NOMO-1 treated with DMSO at 0.1 percent for 48 hours (cell line): ENCODE data around the gene NRIP2.
"Not testable (repeated sequence)": the region's sequence is repeated elsewhere in the genome, so short reads cannot be mapped to it uniquely, and the experiment has no call there.

Experiments used
- DNase-seq: peaks from one replicate; lab custom pipeline; 2025; ENCODE audit not compliant: unreplicated experiment; lab: John Stamatoyannopoulos, UW

Gene NRIP2, protein sequence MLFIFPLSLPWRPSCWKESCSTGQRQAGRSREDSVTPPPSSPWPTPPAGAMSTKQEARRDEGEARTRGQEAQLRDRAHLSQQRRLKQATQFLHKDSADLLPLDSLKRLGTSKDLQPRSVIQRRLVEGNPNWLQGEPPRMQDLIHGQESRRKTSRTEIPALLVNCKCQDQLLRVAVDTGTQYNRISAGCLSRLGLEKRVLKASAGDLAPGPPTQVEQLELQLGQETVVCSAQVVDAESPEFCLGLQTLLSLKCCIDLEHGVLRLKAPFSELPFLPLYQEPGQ

DNA sequence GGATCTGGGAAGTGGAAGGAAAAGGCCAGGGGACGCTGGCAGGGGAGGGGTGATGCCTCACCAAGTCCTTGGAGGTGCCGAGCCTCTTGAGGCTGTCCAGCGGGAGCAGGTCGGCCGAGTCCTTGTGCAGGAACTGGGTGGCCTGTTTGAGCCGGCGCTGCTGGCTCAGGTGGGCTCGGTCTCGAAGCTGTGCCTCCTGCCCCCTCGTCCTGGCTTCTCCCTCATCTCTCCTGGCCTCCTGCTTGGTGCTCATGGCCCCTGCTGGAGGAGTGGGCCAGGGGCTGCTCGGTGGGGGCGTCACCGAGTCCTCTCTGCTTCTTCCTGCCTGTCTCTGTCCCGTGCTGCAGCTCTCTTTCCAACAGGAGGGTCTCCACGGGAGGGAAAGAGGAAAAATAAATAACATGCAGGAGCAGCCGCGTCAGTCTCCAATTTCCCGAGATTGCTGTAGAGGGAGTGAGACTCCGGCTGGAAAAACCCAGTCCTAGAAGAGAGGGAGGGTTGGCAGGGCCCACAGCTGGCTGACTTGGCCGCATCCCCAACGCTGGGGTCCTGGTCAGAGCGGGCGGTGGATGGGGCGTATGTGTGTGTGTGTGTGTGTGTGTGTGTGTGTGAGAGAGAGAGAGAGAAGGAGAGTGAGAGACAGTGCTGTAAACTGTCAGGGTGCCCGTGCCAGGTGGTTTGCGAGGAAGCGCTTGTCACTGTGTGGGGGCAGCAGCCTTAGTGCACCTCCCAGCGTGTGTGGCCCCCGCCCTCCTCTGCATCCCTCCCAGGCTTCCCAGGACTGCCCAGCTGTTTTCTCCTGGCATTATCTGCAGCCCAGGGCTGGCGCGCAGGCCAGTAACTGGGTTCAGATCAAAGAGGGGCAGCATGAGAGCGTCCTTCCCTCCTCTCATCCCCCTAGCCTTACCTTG lies at the start of gene NRIP2:
TSS of gene NRIP2 (minus strand) at position 455 of the 911 bp plus-strand sequence. CDS start at position 403, 52 bp downstream.
- no peak for DNase-seq

GRCh38 chr12:2879853-2880252 lies 45.0 kb upstream of the NRIP2 start:
- no peak for DNase-seq

- DNase-seq: peak; percentile 96
Measured at GRCh38 chr12:2877953-2878732, 43.3 kb upstream of the NRIP2 start.

DNA sequence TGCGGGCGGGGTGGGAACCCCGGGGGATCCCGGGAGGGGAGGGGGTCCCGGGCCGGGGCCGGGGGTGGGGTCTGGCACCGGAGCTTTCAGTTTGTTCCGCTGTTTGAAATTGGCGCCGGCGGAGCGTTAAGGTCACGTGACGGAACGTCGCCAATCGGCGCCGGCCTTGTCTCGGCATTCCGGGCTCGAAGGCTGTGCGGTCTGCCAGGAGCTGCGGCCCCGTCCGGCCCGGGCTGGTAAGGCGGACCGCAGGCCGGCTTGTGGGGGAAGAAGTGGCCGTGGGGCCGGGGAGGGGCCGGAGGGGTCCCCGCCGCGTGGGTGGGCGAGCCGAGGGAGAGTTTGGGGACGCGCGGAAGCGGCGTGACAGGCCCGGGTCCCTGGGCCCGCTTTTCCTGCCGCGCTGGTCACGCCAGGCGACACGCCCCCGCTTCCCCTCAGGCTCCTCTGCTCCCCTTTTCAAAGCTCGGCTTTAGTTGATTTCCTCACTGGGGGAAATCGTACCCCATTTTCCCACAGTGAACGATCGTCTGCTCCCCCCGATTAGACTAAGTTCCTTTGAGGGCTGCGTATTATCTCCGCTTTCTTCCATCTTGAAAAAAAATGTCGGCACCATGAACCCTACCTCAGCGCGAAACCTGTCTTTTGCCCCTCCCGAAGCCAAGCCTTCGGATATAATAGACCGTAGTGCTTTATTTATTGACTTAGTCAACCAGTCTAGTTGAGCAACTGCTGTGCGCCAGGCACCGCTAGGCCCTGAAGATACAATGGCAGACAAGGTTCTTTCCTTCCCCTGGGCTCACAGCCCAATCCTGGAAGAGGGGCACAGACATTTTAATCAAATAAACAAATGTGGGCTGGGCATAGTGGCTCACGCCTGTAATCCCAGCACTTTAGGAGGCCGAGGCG lies 42.5 kb upstream of the NRIP2 start, which contains the start of the genes FOXM1 and RHNO1:
TSS of gene FOXM1 (minus strand) at position 128 of the 906 bp plus-strand sequence. CDS start 2,696 bp downstream, outside the sequence.
TSS of gene RHNO1 (plus strand) at position 177 of the 906 bp plus-strand sequence. CDS start 8,144 bp downstream, outside the sequence.
- peak; percentile 76 for DNase-seq

DNA sequence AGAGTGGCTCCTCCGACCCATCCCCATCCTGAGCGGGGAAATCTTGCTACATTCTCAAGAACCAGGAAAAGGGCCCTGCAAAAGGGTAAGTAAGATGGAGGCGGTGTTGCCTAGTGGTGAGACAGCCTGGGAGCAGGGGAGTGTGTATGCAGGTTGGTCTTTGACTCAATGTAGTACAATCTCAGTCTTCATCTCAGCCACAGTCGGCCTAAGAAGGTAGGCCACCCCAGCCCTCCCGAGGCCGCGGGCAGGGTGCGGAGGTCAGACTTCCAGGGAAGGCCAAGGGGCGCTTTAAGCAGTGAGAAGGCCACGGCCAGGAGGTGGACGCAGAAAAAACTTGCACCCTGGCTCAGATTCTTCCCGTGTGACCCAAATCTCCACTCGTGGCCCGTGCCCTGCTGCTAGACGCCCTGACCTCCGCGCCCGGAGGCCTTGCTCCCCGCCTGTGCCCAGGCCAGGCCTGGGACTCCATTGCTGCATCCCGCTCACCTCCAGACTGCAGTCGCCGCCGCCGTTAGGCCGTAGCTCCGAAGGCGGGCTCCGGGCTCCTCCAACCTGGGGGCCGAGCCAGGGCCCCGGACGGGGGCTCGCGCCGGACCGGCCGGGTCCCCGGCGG lies 41.7 kb upstream of the NRIP2 start:
- DNase-seq: peak; percentile 42

DNA sequence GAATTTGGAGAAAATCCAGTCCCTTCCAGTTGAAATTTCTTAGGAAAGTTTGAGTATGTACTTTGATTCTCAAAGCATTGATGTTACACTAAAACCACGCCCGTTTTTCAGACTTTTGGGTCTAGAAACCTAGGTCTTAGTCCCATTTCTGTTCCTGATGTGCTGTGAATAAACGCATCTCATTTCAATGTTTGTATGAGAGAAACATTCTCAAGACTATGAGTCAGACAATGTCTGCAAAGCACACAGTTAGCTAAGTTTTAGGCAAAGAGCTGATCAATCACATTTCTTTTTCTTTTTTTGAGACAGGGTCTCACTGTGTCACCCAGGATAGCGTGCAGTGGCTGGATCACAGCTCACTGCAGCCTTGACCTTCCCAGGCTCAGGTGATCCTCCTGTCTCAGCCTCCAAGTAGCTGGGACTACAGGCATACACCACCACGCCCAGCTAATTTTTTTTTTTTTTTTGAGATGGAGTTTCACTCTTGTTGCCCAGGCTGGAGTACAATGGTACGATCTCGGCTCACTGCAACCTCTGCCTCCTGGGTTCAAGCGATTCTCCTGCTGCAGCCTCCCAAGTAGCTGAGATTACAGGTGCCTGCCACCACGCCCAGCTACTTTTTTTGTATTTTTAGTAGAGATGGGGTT lies 34.3 kb upstream of the NRIP2 start:
- not testable (repeated sequence) for DNase-seq

GRCh38 chr12:2864198-2864597 lies 29.4 kb upstream of the NRIP2 start:
- DNase-seq: no peak

DNA sequence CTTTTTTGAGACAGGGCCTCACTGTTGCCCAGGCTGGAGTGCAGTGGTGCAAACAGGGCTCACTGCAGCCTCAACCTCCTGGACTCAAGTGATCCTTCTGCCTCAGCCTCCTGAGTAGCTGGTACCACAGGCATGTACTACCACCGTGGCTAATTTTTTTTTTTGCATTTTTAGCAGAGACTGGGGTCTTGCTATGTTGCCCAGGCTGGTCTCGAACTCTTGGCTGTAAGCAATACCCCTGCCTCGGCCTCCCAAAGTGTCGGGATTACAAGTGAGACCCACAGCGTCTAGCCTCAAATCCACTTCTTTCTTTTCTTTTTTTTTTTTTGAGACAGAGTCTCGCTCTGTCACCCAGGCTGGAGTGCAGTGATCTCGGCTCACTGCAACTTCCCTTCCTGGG lies 28.6 kb upstream of the NRIP2 start:
- not testable (repeated sequence) for DNase-seq

- no peak for DNase-seq
Measured at GRCh38 chr12:2862876-2863275, 28.0 kb upstream of the NRIP2 start.

- no peak for DNase-seq
Measured at GRCh38 chr12:2860170-2860569, 25.3 kb upstream of the NRIP2 start.

DNA sequence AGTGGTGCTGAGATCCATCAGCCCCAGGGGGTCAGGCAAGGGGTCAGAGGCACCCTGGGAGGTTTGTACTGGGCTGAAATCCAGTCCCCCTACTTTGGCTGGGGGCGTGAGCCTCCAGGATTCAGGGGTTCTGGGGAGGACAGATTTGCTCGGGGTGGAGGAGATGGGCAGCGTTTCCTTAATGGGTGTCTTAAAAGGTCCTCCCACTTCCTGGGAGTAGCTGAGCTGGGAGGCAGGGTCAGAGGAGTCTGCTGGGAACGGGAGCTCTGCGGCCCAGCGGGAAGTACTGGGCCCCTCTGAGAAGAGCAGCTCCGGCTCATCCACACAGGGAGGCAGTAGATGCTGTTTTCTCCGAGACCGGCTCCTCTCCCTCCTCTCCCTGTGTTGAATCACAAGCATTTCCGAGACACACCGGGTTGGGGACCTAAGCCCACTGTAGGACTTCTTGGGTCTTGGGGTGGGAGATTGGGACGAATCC lies 24.1 kb upstream of the NRIP2 start:
- no peak for DNase-seq

- no peak for DNase-seq
Measured at GRCh38 chr12:2858334-2858733, 23.5 kb upstream of the NRIP2 start.

DNA sequence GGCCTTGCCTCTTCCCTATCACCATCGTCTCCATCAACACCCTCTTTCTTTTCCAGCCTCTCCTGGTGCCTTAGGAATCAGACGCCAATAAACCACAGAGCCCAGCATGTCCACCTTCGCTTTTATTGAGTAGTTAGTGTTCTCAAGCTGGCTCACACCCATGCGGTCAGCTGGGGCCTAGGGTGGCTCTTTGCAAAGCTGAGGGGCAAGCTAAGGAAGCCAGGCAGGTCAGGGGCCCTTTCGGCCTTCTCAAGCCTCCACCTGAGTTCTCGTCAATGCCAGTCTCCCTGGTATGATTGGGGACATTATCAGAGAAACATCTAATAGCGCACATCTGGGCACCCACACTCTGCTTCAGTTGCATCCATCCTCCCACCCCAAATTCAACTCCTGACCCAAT lies 22.7 kb upstream of the NRIP2 start:
- no peak for DNase-seq

- no peak for DNase-seq
Measured at GRCh38 chr12:2857021-2857431, 22.2 kb upstream of the NRIP2 start, which contains the start of gene TEX52. Gene TEX52, minus strand, starts transcription at chr12:2857039. Its CDS starts 13 bp downstream, at chr12:2857026.

- DNase-seq: no peak
Measured at GRCh38 chr12:2856051-2856450, 21.2 kb upstream of the NRIP2 start.

GRCh38 chr12:2855546-2855945 lies 20.7 kb upstream of the NRIP2 start:
- DNase-seq: no peak

DNA sequence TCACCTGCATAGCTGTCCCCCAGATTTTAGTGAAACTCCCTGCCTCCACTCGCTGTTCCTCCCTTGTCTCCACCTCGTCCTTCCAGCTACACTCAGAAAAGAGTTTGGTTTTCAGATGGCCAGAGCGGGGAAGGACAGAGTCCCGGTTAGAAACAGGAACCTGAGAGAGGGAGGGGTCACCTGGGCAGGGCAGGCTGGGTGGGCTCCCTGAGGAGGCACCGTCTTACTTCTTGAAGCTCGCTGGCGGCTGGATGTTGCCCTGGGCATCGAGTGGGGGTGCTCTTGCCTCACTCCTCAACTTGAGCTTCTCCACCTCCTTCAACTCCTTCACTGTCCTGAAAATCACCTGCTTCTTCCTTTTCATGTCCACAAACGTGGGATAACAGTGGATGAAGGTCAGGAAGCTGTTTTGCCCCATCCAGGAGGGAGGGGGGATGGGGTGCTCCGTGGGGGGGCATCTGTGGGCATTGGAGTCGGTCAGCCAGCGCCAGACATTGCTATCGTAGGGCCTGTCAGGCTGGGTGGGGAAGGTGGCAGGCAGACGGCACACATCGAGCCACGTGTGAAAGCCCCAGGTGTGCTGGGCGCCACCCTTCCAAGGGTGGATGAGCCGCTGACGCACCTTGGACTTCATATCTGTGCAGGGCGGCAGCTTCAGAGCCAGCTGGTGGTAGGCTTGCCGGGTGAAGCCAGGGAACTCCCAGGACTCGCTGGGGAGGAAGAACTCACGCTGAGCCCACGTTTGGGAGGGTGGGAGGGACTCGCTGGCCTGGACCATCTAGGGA lies 20.0 kb upstream of the NRIP2 start:
- no peak for DNase-seq

DNA sequence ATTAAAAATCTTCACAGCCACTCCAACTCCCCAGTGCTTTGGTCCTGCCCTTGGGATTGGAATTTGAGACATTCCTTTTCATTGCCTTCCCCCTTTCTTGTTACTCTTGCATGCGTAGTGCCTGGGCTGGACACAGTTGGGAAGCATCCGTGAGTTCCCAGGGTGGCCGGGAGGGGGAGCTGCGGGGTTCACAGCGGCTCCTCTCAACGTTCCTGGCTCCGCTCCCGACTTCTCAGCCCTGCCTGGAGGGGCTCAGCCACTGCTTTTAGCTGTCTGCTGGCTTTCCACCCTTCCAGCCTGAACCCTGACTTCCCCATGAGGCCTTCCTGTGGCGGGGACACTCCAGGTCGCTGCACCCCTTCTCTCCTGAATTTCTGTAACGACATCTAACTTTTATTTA lies 18.8 kb upstream of the NRIP2 start:
- DNase-seq: no peak
